Caco-2 (cell line): Measurements from ENCODE around the gene HIPK2. TPM values are rescaled to one million over a fixed set of nuclear protein-coding genes. Genes with fewer than 3 reads are reported as not detected.

Experiments used
- BruUV-seq: library from RNA; stranded (reverse); fragments of 400-500 nt; replicated peaks from 2 replicates; lab custom pipeline; 2021; lab: Mats Ljungman, UMichigan
- CTCF ChIA-PET: fragments of 300-600 bp; sonication (Branson Sonifier 250); formaldehyde crosslinking; loops from one replicate; lab custom pipeline; 2022; ENCODE audit warnings: antibody characterized with exemption; lab: Charles Lee
- POLR2A ChIA-PET: fragments of 300-600 bp; sonication (Branson Sonifier 250); formaldehyde crosslinking; loops from one replicate; lab custom pipeline; 2022; ENCODE audit warnings: antibody characterized with exemption; lab: Charles Lee
- DNase-seq, 2 experiments: peaks; one replicate each; pipeline versions ENCODE4 v3.0.0 to v3.0.0-alpha.2; 2020 to 2022
- H3K27me3 ChIP-seq: replicated peaks from 2 replicates; pipeline ENCODE4 v1.6.0; 2011; ENCODE audit warnings: low read length; ENCODE audit not compliant: control insufficient read depth, insufficient read depth
- H3K36me3 ChIP-seq: 2 replicates; pipeline ENCODE4 v1.5.1; 2011; ENCODE audit warnings: low read length; ENCODE audit not compliant: control insufficient read depth, insufficient read depth
- H3K4me1 ChIP-seq: fragments of 250-450 bp; sonication (Bioruptor Pico); 2 replicates; pipeline ENCODE4 v1.5.1; 2020; ENCODE audit warnings: mild to moderate bottlenecking
- H3K4me3 ChIP-seq: 2 replicates; pipeline ENCODE4 v1.5.1; 2011; ENCODE audit warnings: low read depth, mild to moderate bottlenecking, control low read depth, low read length
- H3K9me3 ChIP-seq: fragments of 250-450 bp; sonication (Bioruptor Pico); 2 replicates; pipeline ENCODE4 v1.5.1; 2020; ENCODE audit warnings: mild to moderate bottlenecking, moderate library complexity
- H3K27ac Mint-ChIP-seq: one replicate; pipeline ENCODE4 v1.8.0; 2022; ENCODE audit warnings: mixed read lengths; ENCODE audit not compliant: unreplicated experiment
- H3K27me3 Mint-ChIP-seq: one replicate; pipeline ENCODE4 v1.8.0; 2022; ENCODE audit warnings: mixed read lengths; ENCODE audit not compliant: insufficient read depth, unreplicated experiment
- H3K36me3 Mint-ChIP-seq: one replicate; pipeline ENCODE4 v1.8.0; 2022; ENCODE audit warnings: mild to moderate bottlenecking, mixed read lengths; ENCODE audit not compliant: insufficient read depth, unreplicated experiment
- H3K4me1 Mint-ChIP-seq: one replicate; pipeline ENCODE4 v1.8.0; 2022; ENCODE audit warnings: low read depth, mixed read lengths; ENCODE audit not compliant: unreplicated experiment
- H3K4me3 Mint-ChIP-seq: one replicate; pipeline ENCODE4 v1.8.0; 2022; ENCODE audit warnings: mild to moderate bottlenecking, moderate library complexity, mixed read lengths; ENCODE audit not compliant: unreplicated experiment
- H3K9me3 Mint-ChIP-seq: one replicate; pipeline ENCODE4 v1.8.0; 2022; ENCODE audit warnings: mixed read lengths; ENCODE audit not compliant: unreplicated experiment
- intact Hi-C: fragments of 100-400 bp; cut with micrococcal nuclease; formaldehyde crosslinking; loops from one replicate; pipeline ENCODE4 v1.10.0; 2022; ENCODE audit not compliant: unreplicated experiment
- total RNA-seq: library from RNA; stranded (reverse); gene quantifications from 2 replicates; pipeline ENCODE4 v1.2.3, GENCODE V29; 2022
- TF ChIP-seq, protein P1 (sequence below), 2 experiments: fragments of 200-600 bp in 1 of 2; IDR thresholded peaks; 1 replicate in 1 of 2; 2 replicates in 1 of 2; pipeline versions ENCODE4 v1.5.1 to v1.8.0; 2011 to 2022; ENCODE audit warnings: antibody characterized with exemption in 1 of 2, control low read depth in 1 of 2, inconsistent platforms in 1 of 2, low read depth in 1 of 2, low read length in 1 of 2, mild to moderate bottlenecking in 1 of 2, moderate library complexity in 1 of 2; ENCODE audit not compliant: insufficient read depth in 1 of 2, severe bottlenecking in 1 of 2, unreplicated experiment in 1 of 2

The HIPK2 gene
- total RNA-seq, 1 experiment from 2014 or later = 42.8 TPM

- peaks cover 7% of the 10 kb centered on the region for H3K4me1 ChIP-seq
- no peaks in the 10 kb centered on the region for H3K9me3 Mint-ChIP-seq
- H3K4me1 Mint-ChIP-seq = peaks cover 6% of the 10 kb centered on the region
- no peaks in the 10 kb centered on the region for H3K27me3 Mint-ChIP-seq
- no peaks in the 10 kb centered on the region for H3K36me3 Mint-ChIP-seq
- POLR2A ChIA-PET = no interaction called here
- BruUV-seq = no TSS peak
- H3K27me3 ChIP-seq = no peaks in the 10 kb centered on the region
- no peak overlapping the region for H3K4me3 ChIP-seq
- TF ChIP-seq, protein P1, sequence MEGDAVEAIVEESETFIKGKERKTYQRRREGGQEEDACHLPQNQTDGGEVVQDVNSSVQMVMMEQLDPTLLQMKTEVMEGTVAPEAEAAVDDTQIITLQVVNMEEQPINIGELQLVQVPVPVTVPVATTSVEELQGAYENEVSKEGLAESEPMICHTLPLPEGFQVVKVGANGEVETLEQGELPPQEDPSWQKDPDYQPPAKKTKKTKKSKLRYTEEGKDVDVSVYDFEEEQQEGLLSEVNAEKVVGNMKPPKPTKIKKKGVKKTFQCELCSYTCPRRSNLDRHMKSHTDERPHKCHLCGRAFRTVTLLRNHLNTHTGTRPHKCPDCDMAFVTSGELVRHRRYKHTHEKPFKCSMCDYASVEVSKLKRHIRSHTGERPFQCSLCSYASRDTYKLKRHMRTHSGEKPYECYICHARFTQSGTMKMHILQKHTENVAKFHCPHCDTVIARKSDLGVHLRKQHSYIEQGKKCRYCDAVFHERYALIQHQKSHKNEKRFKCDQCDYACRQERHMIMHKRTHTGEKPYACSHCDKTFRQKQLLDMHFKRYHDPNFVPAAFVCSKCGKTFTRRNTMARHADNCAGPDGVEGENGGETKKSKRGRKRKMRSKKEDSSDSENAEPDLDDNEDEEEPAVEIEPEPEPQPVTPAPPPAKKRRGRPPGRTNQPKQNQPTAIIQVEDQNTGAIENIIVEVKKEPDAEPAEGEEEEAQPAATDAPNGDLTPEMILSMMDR (IDR thresholded peaks at IDR 0.05; ENCODE audit: insufficient read depth in 1 of 2, low read depth in 1 of 2, low read length in 1 of 2, severe bottlenecking in 1 of 2, unreplicated experiment in 1 of 2) = no peak
- DNase-seq = no peak
- CTCF ChIA-PET = no interaction called here
- no peak overlapping the region for H3K4me3 Mint-ChIP-seq
- intact Hi-C loops = loop anchor here (10.0 kb wide), 1 partner anchor 101 kb away; no protein-coding TSS in a partner anchor
- no peaks in the 10 kb centered on the region for H3K36me3 ChIP-seq
- H3K9me3 ChIP-seq = no peaks in the 10 kb centered on the region
- no peak overlapping the region for H3K27ac Mint-ChIP-seq
Observed at GRCh38 chr7:139745678-139746143, 32.1 kb downstream of the HIPK2 start.

DNA sequence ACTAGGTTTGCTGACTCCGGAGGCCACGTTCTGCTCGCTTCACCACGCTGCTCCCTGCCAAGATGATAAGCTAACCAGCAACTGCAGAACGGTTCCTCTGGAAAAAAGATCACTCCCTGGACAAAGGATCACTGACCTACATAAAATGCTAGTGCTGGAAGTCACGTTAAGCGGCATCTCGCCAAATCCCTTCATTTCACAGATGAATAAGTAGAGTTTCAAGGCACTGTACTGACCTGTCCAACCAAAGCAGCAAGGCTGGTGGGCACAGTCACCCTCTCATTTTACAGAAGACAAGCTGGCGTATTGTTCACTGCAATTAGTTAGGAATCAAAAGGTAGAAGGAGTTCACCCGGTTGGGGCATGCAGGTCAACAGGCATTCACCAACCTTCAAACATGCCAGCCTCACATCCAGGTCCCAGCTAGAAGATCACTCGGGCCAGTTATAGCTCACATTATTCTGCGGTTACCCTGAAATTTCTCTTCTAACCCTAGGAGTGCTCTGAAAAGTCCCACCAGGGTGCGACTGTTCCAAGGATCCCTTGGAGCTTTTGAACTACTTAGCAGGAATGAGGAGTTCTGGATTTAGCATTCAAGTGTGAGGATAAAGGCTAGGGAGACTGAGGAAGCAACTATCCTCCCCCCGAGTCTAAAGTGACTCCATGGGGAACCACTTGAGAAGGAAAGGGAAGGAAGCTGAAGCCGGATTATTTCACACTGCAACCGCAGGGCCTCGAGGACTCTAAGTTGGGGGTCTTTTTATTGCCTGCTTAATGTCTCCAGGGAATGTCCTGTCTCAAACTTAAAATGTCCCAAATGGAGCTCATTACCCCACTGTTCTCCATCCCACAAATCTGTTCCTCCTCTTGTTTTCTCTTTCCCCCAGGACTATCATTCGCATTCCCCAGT is 32.8 kb downstream of the HIPK2 start:
- ChIA-PET CTCF (no interaction called here), POLR2A (interaction anchor here (0.6 kb wide), 1 partner anchor 121 kb away, joined by 3 read pairs; no protein-coding TSS in a partner anchor)
- no TSS peak for BruUV-seq
- H3K4me1 Mint-ChIP-seq = peaks cover 5% of the 10 kb centered on the region
- H3K27ac Mint-ChIP-seq = no peak overlapping the region
- intact Hi-C loops = loop anchor here (10.0 kb wide), 1 partner anchor 100 kb away; no protein-coding TSS in a partner anchor
- Histone ChIP-seq H3K4me1 (peaks cover 11% of the 10 kb centered on the region), H3K27me3 (no peaks in the 10 kb centered on the region), H3K36me3 (no peaks in the 10 kb centered on the region), H3K4me3 (no peak overlapping the region), H3K9me3 (no peaks in the 10 kb centered on the region)
- H3K9me3 Mint-ChIP-seq = no peaks in the 10 kb centered on the region
- H3K36me3 Mint-ChIP-seq = no peaks in the 10 kb centered on the region
- no peak for DNase-seq
- TF ChIP-seq, protein P1 (IDR thresholded peaks at IDR 0.05; ENCODE audit: insufficient read depth in 1 of 2, low read depth in 1 of 2, low read length in 1 of 2, severe bottlenecking in 1 of 2, unreplicated experiment in 1 of 2) = no peak
- H3K27me3 Mint-ChIP-seq = no peaks in the 10 kb centered on the region
- no peak overlapping the region for H3K4me3 Mint-ChIP-seq

DNA sequence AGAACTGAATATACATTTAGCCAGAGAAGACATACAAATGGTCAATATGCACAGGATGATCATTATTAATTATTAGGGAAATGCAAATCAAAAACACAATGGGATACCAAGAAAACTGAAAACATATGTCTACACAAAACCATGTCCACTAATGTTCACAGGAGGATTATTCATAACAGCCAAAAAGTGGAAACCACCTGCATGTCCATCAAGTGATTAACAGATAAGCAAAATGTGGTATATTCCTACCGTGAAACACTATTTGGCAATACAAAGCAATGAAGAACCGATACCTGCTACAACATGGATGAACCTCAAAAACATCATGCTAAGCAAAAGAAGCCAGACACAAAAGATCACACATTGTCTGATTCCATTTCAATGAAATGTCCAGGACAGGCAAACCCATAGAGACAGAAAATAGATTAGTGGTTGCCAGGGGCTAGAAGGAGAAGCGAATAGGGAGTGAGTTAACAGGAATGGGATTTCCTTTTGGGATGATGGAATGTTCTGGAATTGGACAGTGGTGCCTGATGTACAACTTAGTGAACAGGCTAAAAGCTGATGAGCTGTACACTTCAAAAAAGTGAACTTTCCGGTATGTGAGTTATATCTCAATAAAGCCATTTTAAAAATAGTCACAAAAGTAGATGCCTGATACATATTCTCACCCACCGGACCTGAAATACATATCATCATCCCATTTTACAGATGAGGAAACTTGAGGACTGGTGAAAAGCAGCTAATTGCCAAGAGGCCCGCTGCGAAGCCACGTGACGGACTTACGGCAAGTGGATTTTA is 33.6 kb downstream of the HIPK2 start:
- intact Hi-C loops = loop anchor here (10.0 kb wide), 1 partner anchor 99 kb away; no protein-coding TSS in a partner anchor
- Histone ChIP-seq H3K4me3 (no peak overlapping the region), H3K27me3 (no peaks in the 10 kb centered on the region), H3K9me3 (no peaks in the 10 kb centered on the region), H3K36me3 (no peaks in the 10 kb centered on the region), H3K4me1 (peaks cover 11% of the 10 kb centered on the region)
- TF ChIP-seq, protein P1 (IDR thresholded peaks at IDR 0.05; ENCODE audit: insufficient read depth in 1 of 2, low read depth in 1 of 2, low read length in 1 of 2, severe bottlenecking in 1 of 2, unreplicated experiment in 1 of 2) = no peak
- Mint-ChIP-seq H3K27me3 (no peaks in the 10 kb centered on the region), H3K4me3 (no peak overlapping the region), H3K36me3 (no peaks in the 10 kb centered on the region), H3K27ac (no peak overlapping the region), H3K9me3 (no peaks in the 10 kb centered on the region), H3K4me1 (no peaks in the 10 kb centered on the region)
- POLR2A ChIA-PET = interaction anchor here (0.6 kb wide), 1 partner anchor 120 kb away, joined by 3 read pairs; no protein-coding TSS in a partner anchor
- CTCF ChIA-PET = no interaction called here
- DNase-seq = no peak
- no TSS peak for BruUV-seq
